ENCODE measurements around the gene SRD5A1.

SRD5A1 gene

GRCh38 chr5:6632888-6633468, at the start of gene SRD5A1, which contains the start of gene NSUN2:
TSS of gene SRD5A1 (plus strand) at chr5:6633440. CDS start at chr5:6633577, 137 bp downstream.
TSS of gene NSUN2 (minus strand) at chr5:6633044. CDS start at chr5:6632979, 65 bp downstream.
- peak; percentile 90 for DNase-seq (ENCODE audit: low spot score)

GRCh38 chr5:6584101-6584645, 49.1 kb upstream of the SRD5A1 start:
- no peak for DNase-seq (ENCODE audit: low spot score)

GRCh38 chr5:6584727-6585126, 48.5 kb upstream of the SRD5A1 start:
- DNase-seq (ENCODE audit: low spot score) = no peak

- DNase-seq (ENCODE audit: low spot score) = no peak
These were observed 48.1 kb upstream of the SRD5A1 start for GRCh38 chr5:6585168-6585567.

GRCh38 chr5:6585939-6586646, 47.1 kb upstream of the SRD5A1 start:
- DNase-seq (ENCODE audit: low spot score) = no peak

DNA sequence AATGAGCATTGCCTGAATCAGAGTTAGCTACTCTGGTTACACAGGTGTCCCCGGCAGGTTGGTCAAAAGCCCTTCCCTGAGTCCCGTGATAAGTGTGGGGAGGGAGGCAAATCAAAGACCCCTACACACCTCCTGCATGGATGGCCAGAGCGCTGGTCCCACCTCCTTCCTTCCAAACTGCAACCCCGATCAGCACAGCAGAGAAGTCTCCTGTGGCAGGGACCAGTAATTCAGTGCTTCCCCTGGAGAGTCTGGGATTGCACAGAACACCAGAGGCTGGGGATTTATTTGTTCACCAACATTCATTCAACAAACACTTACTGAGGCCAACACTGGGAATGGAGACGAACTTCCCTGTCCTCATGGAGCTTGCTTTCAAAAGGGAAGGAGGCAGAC, 46.6 kb upstream of the SRD5A1 start:
- DNase-seq (ENCODE audit: low spot score) = no peak

- DNase-seq (ENCODE audit: low spot score) = no peak
These were observed 46.1 kb upstream of the SRD5A1 start for GRCh38 chr5:6587171-6587570.

- DNase-seq (ENCODE audit: low spot score) = no peak
These were observed 42.7 kb upstream of the SRD5A1 start for GRCh38 chr5:6590581-6590980.

DNA sequence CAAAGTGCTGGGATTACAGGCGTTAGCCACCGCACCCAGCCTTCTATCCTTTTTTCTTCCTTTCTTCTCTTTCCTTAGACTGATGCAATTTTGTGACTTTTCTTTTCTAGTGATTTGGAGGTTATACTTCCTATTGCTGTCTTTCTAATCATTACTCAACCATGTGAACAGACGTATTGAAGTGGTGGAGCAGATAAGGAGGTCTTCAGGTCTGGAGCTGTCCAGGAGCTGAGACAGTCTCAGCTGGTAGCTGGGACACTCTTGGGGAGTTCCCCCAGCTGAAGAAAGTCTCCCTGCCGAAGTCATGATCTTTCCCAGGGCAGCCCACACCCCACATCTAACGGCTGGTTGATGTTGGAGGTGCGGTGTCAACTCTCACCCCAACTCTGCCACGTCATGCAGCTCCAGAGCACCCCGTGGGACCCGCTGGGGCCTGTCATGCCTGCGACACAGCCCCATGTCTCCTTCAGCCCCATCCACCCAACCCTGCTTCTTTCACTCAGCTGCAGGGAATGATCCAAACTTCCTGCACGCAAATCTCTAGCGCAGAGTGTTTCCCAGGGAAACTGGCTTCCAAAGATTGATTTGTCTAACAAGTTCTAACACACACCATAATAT, 41.5 kb upstream of the SRD5A1 start:
- DNase-seq (ENCODE audit: low spot score) = no peak

GRCh38 chr5:6592601-6593000, 40.6 kb upstream of the SRD5A1 start:
- DNase-seq (ENCODE audit: low spot score) = no peak

GRCh38 chr5:6593148-6594016, 39.9 kb upstream of the SRD5A1 start:
- no peak for DNase-seq (ENCODE audit: low spot score)

GRCh38 chr5:6594066-6594465, 39.2 kb upstream of the SRD5A1 start:
- DNase-seq (ENCODE audit: low spot score) = no peak

- no peak for DNase-seq (ENCODE audit: low spot score)
These were observed 37.8 kb upstream of the SRD5A1 start for GRCh38 chr5:6595405-6595804.

DNA sequence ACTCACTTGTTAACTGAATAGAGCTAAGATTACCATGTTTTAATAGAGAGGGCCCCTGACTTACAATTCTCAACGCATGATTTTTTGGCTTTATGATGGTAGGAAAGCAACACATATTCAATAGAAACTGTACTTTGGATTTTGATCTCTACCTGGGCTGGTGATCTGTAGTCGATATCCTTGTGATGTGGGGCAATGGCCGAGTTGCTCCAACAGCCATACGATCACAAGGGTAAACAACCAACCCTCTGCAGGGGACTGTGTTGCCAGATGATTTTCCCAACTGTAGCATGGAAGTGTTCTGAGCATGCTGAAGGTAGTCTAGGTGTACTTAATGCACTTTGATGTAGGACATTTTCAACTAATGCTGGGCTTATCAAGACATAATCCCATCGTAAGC, 36.9 kb upstream of the SRD5A1 start:
- no peak for DNase-seq (ENCODE audit: low spot score)

GRCh38 chr5:6597557-6597956, 35.7 kb upstream of the SRD5A1 start:
- DNase-seq (ENCODE audit: low spot score) = no peak

- DNase-seq (ENCODE audit: low spot score) = no peak
These were observed 34.8 kb upstream of the SRD5A1 start for GRCh38 chr5:6598351-6598900.

GRCh38 chr5:6599739-6600138, 33.5 kb upstream of the SRD5A1 start:
- no peak for DNase-seq (ENCODE audit: low spot score)

DNA sequence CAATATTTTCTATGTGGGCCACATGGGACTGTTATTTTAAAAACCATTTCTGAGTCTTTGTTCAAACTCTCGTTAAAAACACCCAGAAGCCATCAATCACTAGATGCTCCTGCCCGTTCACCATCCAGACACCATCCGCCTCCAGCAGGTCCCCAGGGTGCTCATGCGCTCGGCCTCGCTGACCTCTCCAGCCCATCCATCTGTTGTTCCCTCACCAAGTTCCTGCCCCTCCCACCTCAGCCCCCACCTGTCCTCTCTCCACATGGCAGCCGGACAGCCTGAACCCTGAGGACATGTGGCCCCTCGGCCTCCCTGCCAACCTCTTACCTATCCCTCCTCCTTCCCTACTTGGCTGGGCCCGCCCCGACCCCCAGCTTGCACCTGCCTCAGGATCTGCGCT, 32.0 kb upstream of the SRD5A1 start:
- DNase-seq (ENCODE audit: low spot score) = no peak

DNA sequence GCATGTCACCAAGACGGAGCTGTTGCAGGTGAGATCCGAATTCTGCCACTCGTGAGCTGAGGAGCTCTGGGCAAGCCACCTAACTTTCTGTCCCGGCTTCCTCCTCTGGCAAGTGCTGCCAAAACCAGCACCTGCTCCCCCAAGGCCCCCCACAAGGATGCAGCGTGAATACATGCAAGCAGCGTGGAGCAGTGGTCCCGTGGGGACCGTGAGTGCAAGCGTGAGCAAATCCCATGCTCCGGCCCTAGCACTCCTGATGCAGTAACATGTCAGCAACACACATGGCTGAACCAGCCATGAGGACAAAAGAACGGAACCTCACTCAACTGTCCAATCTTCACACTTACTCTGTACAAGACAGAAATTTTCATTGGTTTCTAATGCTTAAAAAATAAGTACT, 31.4 kb upstream of the SRD5A1 start:
- DNase-seq (ENCODE audit: low spot score) = no peak

DNA sequence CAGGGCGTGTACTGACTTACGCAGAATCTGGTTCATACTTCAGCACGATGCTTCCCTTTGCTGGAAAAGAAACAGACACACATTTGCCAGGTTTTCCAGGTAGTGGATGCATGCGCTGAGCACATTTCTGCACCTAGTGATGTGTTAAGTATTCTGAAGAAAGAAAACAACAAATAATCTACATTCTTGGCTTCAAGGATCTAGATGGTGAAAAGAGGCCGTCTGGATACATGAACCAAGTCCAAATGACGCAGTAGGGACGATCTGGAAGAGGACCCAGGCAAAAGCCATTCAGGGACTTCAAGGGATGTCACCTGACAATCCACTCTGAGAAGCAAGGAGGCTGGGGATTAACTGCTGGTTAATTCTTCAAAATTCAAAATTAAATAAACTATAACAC, 30.8 kb upstream of the SRD5A1 start:
- no peak for DNase-seq (ENCODE audit: low spot score)

DNA sequence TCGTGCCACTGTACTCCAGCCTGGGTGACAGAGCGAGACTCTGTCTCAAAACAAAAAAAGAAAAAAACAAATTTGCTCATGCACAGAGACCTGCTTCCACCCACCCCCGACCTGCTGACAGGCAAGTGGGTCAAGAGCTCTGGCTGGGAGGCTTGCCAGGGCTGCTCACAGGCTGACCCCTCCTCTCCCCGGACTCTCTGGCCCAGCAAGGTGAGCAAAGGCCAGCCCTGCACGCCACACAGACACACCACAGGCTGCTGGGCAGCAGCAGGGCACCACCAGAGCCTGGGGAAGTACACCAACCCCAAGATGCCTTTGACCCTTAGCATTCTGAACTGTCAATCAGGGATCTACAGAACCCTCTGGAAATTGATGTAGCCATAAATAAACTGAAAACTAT, 29.6 kb upstream of the SRD5A1 start:
- DNase-seq (ENCODE audit: low spot score) = no peak

- DNase-seq (ENCODE audit: low spot score) = no peak
These were observed 28.9 kb upstream of the SRD5A1 start for GRCh38 chr5:6604341-6604740.
